Effector CD4-positive, alpha-beta T cell (primary cell): ENCODE measurements around the gene CCSER1.
"Not testable (repeated sequence)": the region's sequence is repeated elsewhere in the genome, so short reads cannot be mapped to it uniquely, and the experiment has no call there.

Source experiments
- DNase-seq: peaks from one replicate; pipeline ENCODE4 v3.0.0-alpha.2; 2020

The CCSER1 gene

DNA sequence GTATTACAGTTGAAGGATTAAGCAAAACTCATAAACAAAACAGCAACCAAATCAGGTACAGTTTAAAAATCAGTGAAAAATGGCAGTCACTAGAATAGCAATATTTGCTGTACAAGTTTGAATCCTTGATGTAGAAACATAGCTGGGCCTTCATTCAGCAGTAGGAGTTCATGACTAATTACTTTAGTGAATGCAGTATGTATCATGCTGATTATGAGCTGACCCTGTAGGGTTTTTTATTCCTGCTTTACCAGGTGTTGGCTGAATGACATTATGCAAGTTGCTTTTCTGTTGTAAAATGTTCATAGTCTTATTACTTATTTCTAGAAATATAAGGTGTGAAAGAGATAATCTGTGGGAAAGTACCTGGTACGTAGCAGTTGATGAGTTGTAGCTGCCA, 179.6 kb downstream of the CCSER1 start:
- DNase-seq, result no peak

DNA sequence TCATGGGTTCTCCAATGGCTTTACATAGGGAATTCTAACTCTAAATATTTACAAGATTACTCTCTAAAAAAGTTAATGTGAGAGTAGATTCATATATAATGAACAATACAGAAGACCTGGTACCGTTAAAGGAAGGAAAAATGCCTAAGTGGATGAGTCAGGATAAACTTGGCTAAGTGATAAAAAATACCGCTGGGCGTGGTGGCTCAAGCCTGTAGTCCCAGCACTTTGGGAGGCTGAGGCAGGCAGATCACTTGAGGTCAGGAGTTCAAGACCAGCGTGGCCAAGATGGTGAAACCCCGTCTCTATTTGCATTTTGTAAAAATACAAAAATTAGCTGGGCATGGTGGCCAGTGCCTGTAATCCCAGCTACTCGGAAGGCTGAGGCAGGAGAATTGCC, 189.9 kb downstream of the CCSER1 start:
- DNase-seq, result not testable (repeated sequence)

DNA sequence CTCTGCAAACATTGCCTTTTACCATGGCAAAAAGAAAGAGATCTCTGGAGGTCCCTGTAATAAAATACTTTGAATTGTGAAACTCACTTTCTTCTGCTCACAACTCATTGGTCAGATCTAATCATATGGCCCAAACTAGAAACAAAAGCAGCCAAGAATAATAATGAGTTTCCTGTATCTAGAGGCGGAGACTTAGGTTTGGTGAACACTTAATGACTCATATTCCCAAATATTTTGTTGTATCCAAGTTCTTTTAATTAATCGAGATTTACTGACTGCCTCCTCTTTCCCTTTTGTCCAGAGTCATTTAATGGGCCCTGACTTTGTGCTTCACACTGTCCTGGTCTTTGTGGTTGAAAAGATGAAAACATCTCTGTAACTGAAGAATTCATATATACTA, 190.6 kb downstream of the CCSER1 start:
- DNase-seq, result no peak

GRCh38 chr4:90318193-90318592, 191.0 kb downstream of the CCSER1 start:
- DNase-seq, result no peak

GRCh38 chr4:90328558-90328957, 201.4 kb downstream of the CCSER1 start:
- DNase-seq, result no peak

GRCh38 chr4:90330546-90330945, 203.4 kb downstream of the CCSER1 start:
- no peak for DNase-seq

- DNase-seq, result no peak
Observed at GRCh38 chr4:90345549-90346215, 218.5 kb downstream of the CCSER1 start.

DNA sequence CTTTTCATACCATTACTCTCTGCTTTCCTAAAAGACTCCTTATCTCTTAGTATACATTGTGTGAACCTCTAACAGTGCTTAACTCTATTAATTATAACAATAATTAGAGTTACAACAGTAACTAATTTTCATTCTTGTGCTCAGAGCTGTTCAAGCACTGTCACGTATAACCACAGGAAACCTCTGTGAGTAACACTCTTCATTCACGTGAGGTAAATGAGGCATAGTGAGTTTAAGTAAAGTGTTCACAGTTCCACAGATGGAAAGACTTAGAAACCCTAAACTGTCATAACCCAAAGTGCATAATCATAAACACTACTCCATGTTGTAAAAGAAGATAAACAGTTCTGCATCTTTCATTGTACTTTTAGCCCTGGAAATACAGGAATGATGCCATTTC, 222.4 kb downstream of the CCSER1 start:
- no peak for DNase-seq

DNA sequence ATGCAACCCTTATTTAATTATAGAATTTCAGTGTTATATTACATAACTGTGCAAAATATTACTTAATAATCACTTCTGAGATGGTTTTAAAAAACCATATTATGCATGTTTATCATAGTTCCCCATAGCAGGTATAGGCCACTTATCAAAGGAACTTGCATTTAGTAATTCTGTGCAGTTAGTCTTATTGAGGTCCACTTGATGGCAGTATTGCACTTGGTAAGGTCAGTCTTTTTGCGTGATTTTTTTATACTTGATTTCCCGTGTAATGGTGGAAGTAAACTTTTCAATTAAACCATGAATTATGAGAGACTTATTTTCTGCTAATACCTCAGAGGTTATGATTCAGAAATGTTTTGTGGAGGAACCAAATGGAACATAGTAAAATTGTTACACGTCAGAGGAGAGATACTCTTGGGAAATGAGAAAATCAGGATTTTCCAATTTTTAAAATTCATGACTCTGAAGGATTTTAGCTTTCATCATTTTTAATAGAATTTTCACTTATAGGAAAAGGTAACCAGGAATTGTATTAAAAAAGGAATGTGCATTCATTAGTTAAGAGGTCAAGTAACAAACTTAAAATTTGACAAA, 230.0 kb downstream of the CCSER1 start:
- DNase-seq, result no peak

DNA sequence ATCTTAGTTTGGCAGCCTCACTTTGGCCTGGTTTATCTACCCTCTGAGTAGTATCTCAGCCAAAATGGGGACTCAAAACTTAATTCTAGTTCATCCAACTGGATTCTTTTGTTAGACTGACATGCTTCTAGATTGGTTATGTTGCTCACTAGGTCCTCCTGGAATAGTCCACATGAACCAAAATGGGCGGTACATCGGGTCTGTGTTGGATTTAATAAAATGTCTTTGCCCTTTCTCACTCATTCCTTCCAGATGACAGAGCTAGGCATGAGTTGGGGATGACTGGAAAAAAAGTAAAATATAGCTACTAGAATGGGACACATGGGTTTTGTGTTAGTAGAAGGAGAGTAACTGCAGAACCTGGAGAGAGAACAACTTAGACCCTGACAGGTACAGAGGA, 247.9 kb downstream of the CCSER1 start:
- no peak for DNase-seq

DNA sequence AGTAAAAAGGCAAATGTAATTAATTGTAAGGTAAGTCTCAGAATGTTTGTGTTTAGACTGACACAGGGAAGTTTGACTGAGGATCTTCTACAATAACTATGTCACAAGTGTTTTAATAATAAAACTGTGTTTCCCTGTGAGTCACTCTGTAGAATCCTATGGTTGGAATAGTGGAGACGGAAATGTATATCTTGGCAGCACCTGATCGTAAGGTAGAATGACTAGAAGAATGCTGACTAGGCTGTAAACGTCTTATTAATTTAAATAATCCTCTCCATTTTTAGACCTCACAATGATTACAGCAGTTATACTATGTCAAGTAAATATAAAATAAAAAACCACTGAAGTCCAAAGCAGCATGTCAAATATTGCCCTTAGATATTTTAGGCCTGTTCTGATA, 266.0 kb downstream of the CCSER1 start:
- no peak for DNase-seq

DNA sequence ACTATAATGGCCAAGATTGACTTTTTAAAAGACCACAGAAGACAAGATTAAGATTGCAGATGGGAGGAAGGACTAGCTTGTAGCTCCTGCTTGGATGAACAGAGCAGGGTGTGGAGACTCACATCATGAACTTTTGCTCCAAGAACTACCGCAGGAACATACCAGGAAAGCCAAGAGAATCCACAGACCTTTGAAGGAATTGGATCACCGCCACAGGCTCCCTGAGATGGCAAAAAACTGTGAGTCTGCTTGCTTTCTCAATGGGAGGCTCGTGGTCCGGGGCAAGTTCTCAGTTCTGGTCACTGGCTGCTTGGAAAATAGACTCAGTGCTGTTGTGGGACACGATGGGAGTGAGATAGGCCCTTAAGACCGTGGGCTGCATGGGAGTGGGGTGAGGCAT, 276.6 kb downstream of the CCSER1 start:
- DNase-seq, result no peak

DNA sequence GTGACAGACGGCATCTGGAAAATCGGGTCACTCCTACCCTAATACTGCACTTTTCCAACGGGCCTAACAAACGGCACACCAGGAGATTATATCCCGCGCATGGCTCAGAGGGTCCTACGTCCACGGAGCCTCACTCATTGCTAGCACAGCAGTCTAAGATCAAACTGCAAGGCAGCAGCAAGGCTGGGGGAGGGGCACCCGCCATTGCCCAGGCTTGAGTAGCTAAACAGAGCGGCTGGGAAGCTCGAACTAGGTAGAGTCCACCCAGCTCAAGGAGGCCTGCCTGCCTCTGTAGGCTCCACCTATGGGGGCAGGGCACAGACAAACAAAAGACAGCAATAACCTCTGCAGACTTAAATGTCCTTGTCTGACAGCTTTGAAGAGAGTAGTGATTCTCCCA, 280.7 kb downstream of the CCSER1 start:
- not testable (repeated sequence) for DNase-seq

- DNase-seq, result not testable (repeated sequence)
Observed at GRCh38 chr4:90412786-90413185, 285.6 kb downstream of the CCSER1 start.

GRCh38 chr4:90415116-90415515, 287.9 kb downstream of the CCSER1 start:
- DNase-seq, result no peak

DNA sequence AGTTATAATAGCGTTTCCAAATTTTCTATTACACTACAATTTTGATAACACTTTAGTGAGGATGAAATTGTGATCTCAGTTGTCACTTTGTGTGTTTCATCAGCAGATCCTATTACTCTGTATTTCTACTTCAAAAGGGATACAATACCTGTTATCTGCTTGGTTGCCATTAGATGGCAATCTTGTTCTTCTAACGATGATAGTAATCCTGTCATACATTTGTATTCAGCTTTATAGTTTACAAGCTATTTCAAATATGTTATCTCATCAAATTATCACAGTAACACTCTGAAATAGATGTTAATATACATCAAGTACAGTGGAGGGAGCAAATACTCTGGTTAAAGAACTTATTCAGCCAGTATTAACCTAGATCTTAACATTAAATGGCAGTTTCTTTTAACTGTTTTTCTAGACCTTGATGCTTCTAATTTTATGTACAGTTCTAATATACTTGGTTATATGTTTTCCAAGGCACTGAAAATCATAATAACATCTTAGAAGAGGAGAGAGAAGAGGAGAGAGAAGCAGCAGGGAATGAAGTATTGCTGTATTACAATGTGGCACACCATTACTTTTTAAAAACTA, 292.0 kb downstream of the CCSER1 start:
- no peak for DNase-seq

DNA sequence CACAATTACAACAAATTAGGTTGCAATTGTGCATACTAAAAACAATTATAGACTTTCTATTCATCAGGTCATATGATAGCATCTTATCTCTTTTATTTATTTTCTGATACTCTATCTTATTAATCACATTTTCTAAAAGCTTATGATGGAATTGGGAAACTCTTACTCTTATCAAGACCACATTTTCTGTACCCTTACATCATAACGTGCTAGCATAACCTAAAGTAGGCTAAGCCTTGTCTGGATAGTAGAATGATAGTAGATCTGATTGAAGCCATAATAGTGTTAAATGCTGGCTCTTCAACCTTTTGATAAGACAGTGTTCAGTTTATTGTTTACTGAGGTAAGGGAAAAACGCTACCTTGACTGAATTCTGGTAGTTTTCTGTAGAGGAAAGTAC, 294.0 kb downstream of the CCSER1 start:
- DNase-seq, result no peak

DNA sequence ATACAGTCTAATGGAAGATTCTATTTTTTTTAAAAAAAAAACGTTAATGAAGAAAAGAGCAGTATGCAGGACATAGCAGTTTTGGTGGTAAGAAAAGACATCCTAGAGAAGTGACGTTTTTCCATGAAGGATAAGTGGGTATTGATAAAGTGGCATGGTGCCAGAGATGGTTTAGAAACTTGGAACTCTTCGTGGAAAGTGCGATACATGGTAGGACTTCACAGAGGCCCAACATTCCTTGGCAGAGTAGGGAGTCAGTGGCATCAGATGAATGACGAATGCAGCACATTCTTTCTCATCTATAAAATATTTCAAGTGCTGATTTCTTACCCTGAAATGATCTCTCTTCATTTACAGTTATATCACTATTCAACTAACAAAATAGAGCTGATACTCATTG, 298.7 kb downstream of the CCSER1 start:
- no peak for DNase-seq

GRCh38 chr4:90438522-90438921, 311.3 kb downstream of the CCSER1 start:
- DNase-seq, result no peak

GRCh38 chr4:90441770-90442169, 314.6 kb downstream of the CCSER1 start:
- DNase-seq, result no peak

DNA sequence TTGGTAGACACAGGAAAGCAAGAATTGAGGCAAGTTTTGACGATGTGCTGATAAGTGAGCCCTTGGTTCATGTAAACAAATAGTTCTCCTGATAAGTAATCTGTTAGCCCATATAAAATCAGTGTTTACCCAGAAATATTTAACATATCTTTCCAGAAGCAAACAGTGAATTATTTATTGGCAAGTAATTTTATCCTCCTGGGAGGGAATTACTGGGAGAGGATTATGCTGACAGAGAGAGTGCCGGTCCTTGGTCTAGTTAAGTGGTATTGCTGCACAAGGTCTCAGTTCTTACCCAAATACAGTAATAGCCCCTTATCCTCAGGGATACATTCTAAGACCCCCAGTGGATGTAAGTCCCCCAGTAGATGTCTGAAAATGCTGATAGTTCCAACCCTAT, 315.4 kb downstream of the CCSER1 start:
- DNase-seq, result no peak

GRCh38 chr4:90443231-90443630, 316.0 kb downstream of the CCSER1 start:
- DNase-seq, result no peak

- no peak for DNase-seq
Observed at GRCh38 chr4:90444904-90445303, 317.7 kb downstream of the CCSER1 start.

- no peak for DNase-seq
Observed at GRCh38 chr4:90445380-90445779, 318.2 kb downstream of the CCSER1 start.

DNA sequence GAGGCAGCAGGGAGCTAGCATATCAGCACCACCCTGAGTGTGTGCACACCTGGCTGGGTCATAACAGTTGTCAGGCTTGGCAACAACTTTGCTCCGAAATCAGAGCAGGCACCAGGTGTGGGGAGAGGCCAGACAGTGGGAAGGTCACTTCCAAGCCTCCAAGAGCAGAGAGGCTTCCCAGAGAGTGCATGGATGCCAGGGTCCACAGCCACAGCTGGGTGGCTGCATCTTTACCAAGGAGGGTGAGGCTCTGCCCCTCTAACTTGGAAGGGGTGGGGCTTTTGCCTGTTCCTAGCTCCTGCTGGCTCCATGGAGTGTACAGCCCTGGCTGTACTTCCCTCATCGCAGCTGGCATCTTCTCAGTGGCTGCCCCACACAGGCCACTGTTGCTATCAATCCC, 322.4 kb downstream of the CCSER1 start:
- DNase-seq, result no peak
